ENCODE measurements around the gene ZGRF1. TPM values are rescaled to one million over a fixed set of nuclear protein-coding genes. Genes with fewer than 3 reads are reported as not detected.

ZGRF1 gene
- polyA plus RNA-seq, 2 of the 4 experiments (the other 2 are of a cell fraction): 5.4 to 7.4 TPM

GRCh38 chr4:112594993-112595392, 41.7 kb downstream of the ZGRF1 start (continued):
- TF ChIP-seq HDAC2 (IDR thresholded peaks at IDR 0.05) (no peak), MAZ (IDR thresholded peaks at IDR 0.05; ENCODE audit: borderline replicate concordance, low read depth, low read length) (no peak)

DNA sequence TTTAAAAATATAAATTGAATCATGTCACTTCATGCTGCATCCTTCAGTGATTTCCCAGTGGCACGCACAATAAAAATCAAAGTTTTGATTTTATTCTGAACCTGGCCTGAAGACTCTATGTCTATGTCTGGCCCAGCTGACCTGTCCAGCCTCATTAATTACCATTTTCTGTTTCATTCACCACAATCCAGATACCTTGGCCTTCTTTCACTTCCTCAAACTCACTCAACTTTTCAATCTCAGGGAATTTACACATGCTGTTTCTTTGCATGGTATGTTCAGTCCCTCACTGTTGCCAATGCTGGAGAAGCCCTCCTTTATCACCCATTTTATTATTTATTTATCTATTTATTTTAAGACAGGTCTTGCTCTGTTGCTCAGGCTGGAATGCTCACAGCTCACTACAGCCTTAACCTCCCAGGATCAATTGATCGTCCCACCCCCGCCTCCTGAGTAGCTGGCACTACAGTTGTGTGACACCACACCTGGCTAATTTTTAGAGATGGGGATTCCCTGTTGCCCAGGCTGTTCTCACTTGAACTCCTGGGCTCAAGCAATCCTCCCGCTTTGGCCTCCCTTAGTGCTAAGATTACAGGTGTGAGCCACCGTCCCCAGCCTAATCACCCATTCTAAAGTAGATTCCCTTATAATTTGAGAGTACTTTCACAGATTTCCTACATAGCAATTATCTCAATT, 43.1 kb downstream of the ZGRF1 start:
- 96% methylated on average over 4 of the region's 5 CpGs for WGBS (ENCODE audit: missing lambda C conversion rate)
- no peak for ATAC-seq
- Histone ChIP-seq H3K4me2 (no peak overlapping the region), H3K4me3 (no peak overlapping the region), H3K27ac (no peak overlapping the region), H3K9me3 (no peaks in the 10 kb centered on the region), H3K4me1 (peaks cover 7% of the 10 kb centered on the region; the same call in 1 of the 3 replicates)
- ChIA-PET POLR2A (no interaction called here), CTCF (interaction anchor here (1.5 kb wide), 1 partner anchor 266 kb away, joined by 4 read pairs; no protein-coding TSS in a partner anchor)
- DNase-seq (ENCODE audit: low read depth in 1 of 2, low spot score in 1 of 2): no peak
- no peak for TF ChIP-seq ZSCAN20 (CRISPR knock-in tag; IDR thresholded peaks at IDR 0.05)
- no peak for TF ChIP-seq RAD21 (conservative IDR thresholded peaks at IDR 0.05 in 1 of 2, IDR thresholded peaks at IDR 0.05 in 1 of 2)
- TF ChIP-seq BHLHE40 (IDR thresholded peaks at IDR 0.05; ENCODE audit: low read depth, low read length): no peak
- TF ChIP-seq, protein P1, sequence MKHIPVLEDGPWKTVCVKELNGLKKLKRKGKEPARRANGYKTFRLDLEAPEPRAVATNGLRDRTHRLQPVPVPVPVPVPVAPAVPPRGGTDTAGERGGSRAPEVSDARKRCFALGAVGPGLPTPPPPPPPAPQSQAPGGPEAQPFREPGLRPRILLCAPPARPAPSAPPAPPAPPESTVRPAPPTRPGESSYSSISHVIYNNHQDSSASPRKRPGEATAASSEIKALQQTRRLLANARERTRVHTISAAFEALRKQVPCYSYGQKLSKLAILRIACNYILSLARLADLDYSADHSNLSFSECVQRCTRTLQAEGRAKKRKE (CRISPR knock-in tag; IDR thresholded peaks at IDR 0.05; ENCODE audit: low read depth): no peak
- no peak for TF ChIP-seq RCOR1 (IDR thresholded peaks at IDR 0.05; ENCODE audit: low read depth, low read length)
- no peak for TF ChIP-seq HOXB5 (CRISPR knock-in tag; IDR thresholded peaks at IDR 0.05)
- TF ChIP-seq GATA3 (IDR thresholded peaks at IDR 0.05; ENCODE audit: borderline replicate concordance): no peak
- no peak for TF ChIP-seq POLR2AphosphoS2 (conservative IDR thresholded peaks at IDR 0.05; ENCODE audit: low read length)
- no peak for TF ChIP-seq SREBF2 (IDR thresholded peaks at IDR 0.05)
- no peak for TF ChIP-seq SMC3 (IDR thresholded peaks at IDR 0.05)
- no peak for TF ChIP-seq MAFK (IDR thresholded peaks at IDR 0.05; ENCODE audit: partially characterized antibody)
- no peak for TF ChIP-seq ESRRA (IDR thresholded peaks at IDR 0.05; ENCODE audit: borderline replicate concordance, low read length)
- TF ChIP-seq, protein P2, sequence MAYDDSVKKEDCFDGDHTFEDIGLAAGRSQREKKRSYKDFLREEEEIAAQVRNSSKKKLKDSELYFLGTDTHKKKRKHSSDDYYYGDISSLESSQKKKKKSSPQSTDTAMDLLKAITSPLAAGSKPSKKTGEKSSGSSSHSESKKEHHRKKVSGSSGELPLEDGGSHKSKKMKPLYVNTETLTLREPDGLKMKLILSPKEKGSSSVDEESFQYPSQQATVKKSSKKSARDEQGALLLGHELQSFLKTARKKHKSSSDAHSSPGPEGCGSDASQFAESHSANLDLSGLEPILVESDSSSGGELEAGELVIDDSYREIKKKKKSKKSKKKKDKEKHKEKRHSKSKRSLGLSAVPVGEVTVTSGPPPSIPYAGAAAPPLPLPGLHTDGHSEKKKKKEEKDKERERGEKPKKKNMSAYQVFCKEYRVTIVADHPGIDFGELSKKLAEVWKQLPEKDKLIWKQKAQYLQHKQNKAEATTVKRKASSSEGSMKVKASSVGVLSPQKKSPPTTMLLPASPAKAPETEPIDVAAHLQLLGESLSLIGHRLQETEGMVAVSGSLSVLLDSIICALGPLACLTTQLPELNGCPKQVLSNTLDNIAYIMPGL (CRISPR knock-in tag; IDR thresholded peaks at IDR 0.05; ENCODE audit: borderline replicate concordance): no peak
- no peak for TF ChIP-seq NR3C1 (IDR thresholded peaks at IDR 0.05)
- TF ChIP-seq RARB (CRISPR knock-in tag; IDR thresholded peaks at IDR 0.05): no peak
- TF ChIP-seq HEYL (CRISPR knock-in tag; IDR thresholded peaks at IDR 0.05): no peak
- TF ChIP-seq MYC (IDR thresholded peaks at IDR 0.05; ENCODE audit: borderline replicate concordance, low read length): no peak
- TF ChIP-seq CHD4 (IDR thresholded peaks at IDR 0.05; ENCODE audit: borderline replicate concordance): no peak
- no peak for TF ChIP-seq NPAS2 (CRISPR knock-in tag; IDR thresholded peaks at IDR 0.05; ENCODE audit: borderline replicate concordance)
- no peak for TF ChIP-seq POLR2A (IDR thresholded peaks at IDR 0.05; ENCODE audit: low read length)
- no peak for FAIRE-seq

- Histone ChIP-seq H3K4me3 (no peak overlapping the region), H3K4me1 (peaks cover 7% of the 10 kb centered on the region; the same call in 1 of the 3 replicates), H3K27ac (no peak overlapping the region), H3K4me2 (no peak overlapping the region), H3K9me3 (no peaks in the 10 kb centered on the region)
- no peak for DNase-seq (ENCODE audit: low read depth in 1 of 2, low spot score in 1 of 2)
- no peak for TF ChIP-seq KDM1A (IDR thresholded peaks at IDR 0.05; ENCODE audit: low read depth)
- TF ChIP-seq RFX5 (IDR thresholded peaks at IDR 0.05): no peak
- no peak for TF ChIP-seq EP300 (IDR thresholded peaks at IDR 0.05)
- TF ChIP-seq PHF8 (IDR thresholded peaks at IDR 0.05; ENCODE audit: borderline replicate concordance, low read depth): no peak
- TF ChIP-seq JUN (IDR thresholded peaks at IDR 0.05): no peak
- no peak for TF ChIP-seq NFE2L2 (conservative IDR thresholded peaks at IDR 0.05; ENCODE audit: low read length)
- TF ChIP-seq FOXS1 (CRISPR knock-in tag; IDR thresholded peaks at IDR 0.05): no peak
- TF ChIP-seq POLR2A (IDR thresholded peaks at IDR 0.05; ENCODE audit: low read length): no peak
- ATAC-seq: no peak
- no peak for FAIRE-seq
- ChIA-PET POLR2A (no interaction called here), CTCF (interaction anchor here (1.5 kb wide), 1 partner anchor 265 kb away, joined by 4 read pairs; no protein-coding TSS in a partner anchor)
Observed at GRCh38 chr4:112592717-112593116, 44.0 kb downstream of the ZGRF1 start.

Data from A549 (cell line).